Midbrain (tissue), 1 donor: ENCODE results near the gene PLP1.
"Not testable (repeated sequence)": the region's sequence is repeated elsewhere in the genome, so short reads cannot be mapped to it uniquely, and the experiment has no call there.

ENCODE experiments used
- DNase-seq: peaks from one replicate; lab custom pipeline; 2025; lab: John Stamatoyannopoulos, UW

Gene PLP1

GRCh38 chrX:103781062-103781402 is 4.4 kb downstream of the PLP1 start:
- DNase-seq, result no peak

GRCh38 chrX:103781706-103782105 is 5.1 kb downstream of the PLP1 start:
- no peak for DNase-seq

GRCh38 chrX:103782640-103783039 is 6.0 kb downstream of the PLP1 start:
- DNase-seq, result peak; percentile 68

GRCh38 chrX:103783196-103783595 is 6.6 kb downstream of the PLP1 start:
- DNase-seq, result no peak

GRCh38 chrX:103783971-103784370 is 7.3 kb downstream of the PLP1 start:
- DNase-seq, result peak; percentile 17

- DNase-seq, result no peak
Measured at GRCh38 chrX:103789004-103789403, 12.4 kb downstream of the PLP1 start.

GRCh38 chrX:103791228-103791627 is 14.6 kb downstream of the PLP1 start:
- no peak for DNase-seq

GRCh38 chrX:103791826-103792485 is 15.3 kb downstream of the PLP1 start:
- DNase-seq, result no peak

- no peak for DNase-seq
Measured at GRCh38 chrX:103792916-103793544, 16.4 kb downstream of the PLP1 start.

GRCh38 chrX:103793545-103793940 is 16.9 kb downstream of the PLP1 start:
- DNase-seq, result peak; percentile 64

- no peak for DNase-seq
Measured at GRCh38 chrX:103794119-103794518, 17.5 kb downstream of the PLP1 start.

GRCh38 chrX:103797691-103798090 is 21.1 kb downstream of the PLP1 start:
- DNase-seq, result no peak

GRCh38 chrX:103800318-103800717 is 23.7 kb downstream of the PLP1 start:
- DNase-seq, result no peak

- DNase-seq, result no peak
Measured at GRCh38 chrX:103805860-103806259, 29.2 kb downstream of the PLP1 start.

GRCh38 chrX:103806862-103807474 is 30.3 kb downstream of the PLP1 start:
- no peak for DNase-seq

- no peak for DNase-seq
Measured at GRCh38 chrX:103811858-103812257, 35.2 kb downstream of the PLP1 start.

- not testable (repeated sequence) for DNase-seq
Measured at GRCh38 chrX:103817101-103817500, 40.5 kb downstream of the PLP1 start.

- peak; percentile 67 for DNase-seq
Measured at GRCh38 chrX:103817502-103817901, 40.9 kb downstream of the PLP1 start.

GRCh38 chrX:103818842-103819619 is 42.4 kb downstream of the PLP1 start:
- no peak for DNase-seq

- not testable (repeated sequence) for DNase-seq
Measured at GRCh38 chrX:103820802-103821201, 44.2 kb downstream of the PLP1 start.

GRCh38 chrX:103823591-103823990 is 47.0 kb downstream of the PLP1 start:
- DNase-seq, result no peak

- DNase-seq, result no peak
Measured at GRCh38 chrX:103825881-103826280, 49.2 kb downstream of the PLP1 start.

GRCh38 chrX:103828529-103828928 is 51.9 kb downstream of the PLP1 start:
- DNase-seq, result no peak
